ENCODE measurements around the gene SCAPER. TPM values are rescaled to one million over a fixed set of nuclear protein-coding genes. Genes with fewer than 3 reads are reported as not detected.

Gene SCAPER
- total RNA-seq, 1 donor from 2014 or later, result 20.8 TPM

DNA sequence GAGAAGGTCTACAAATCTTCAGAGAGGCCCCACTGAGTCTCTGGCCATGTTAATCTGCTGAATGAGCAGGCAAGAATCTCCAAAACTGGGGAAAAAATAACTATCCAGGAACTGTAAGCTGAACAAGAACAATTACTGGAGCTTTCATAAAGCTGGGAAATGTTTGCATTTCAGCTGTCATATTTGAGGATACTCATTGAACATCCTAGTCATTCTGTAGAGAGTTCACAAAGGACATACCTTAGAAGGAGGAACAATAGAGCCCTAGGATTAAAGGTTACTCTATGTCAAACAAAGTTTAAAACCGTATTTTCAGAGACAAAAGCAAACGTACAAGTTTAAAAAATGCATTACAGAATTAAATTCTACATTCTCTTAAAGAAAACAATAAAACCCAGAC lies 257.5 kb downstream of the SCAPER start:
- TF ChIP-seq, protein P1, sequence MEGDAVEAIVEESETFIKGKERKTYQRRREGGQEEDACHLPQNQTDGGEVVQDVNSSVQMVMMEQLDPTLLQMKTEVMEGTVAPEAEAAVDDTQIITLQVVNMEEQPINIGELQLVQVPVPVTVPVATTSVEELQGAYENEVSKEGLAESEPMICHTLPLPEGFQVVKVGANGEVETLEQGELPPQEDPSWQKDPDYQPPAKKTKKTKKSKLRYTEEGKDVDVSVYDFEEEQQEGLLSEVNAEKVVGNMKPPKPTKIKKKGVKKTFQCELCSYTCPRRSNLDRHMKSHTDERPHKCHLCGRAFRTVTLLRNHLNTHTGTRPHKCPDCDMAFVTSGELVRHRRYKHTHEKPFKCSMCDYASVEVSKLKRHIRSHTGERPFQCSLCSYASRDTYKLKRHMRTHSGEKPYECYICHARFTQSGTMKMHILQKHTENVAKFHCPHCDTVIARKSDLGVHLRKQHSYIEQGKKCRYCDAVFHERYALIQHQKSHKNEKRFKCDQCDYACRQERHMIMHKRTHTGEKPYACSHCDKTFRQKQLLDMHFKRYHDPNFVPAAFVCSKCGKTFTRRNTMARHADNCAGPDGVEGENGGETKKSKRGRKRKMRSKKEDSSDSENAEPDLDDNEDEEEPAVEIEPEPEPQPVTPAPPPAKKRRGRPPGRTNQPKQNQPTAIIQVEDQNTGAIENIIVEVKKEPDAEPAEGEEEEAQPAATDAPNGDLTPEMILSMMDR (IDR thresholded peaks at IDR 0.05; ENCODE audit: insufficient read depth, low read length, poor library complexity, severe bottlenecking), result no peak
- no peaks in the 10 kb centered on the region for H3K27me3 ChIP-seq (ENCODE audit: control insufficient read depth, insufficient read depth, low read length)
- no peak for DNase-seq (ENCODE audit: low read depth)
- H3K4me3 ChIP-seq (ENCODE audit: low read depth, low read length), result no peak overlapping the region
- H3K36me3 ChIP-seq (ENCODE audit: control insufficient read depth, insufficient read depth, low read length), result no peaks in the 10 kb centered on the region

- no peak overlapping the region for H3K4me3 ChIP-seq (ENCODE audit: low read depth, low read length)
- H3K36me3 ChIP-seq (ENCODE audit: control insufficient read depth, insufficient read depth, low read length), result no peaks in the 10 kb centered on the region
- no peaks in the 10 kb centered on the region for H3K27me3 ChIP-seq (ENCODE audit: control insufficient read depth, insufficient read depth, low read length)
- TF ChIP-seq, protein P1 (IDR thresholded peaks at IDR 0.05; ENCODE audit: insufficient read depth, low read length, poor library complexity, severe bottlenecking), result no peak
- no peak for DNase-seq (ENCODE audit: low read depth)
Observed at GRCh38 chr15:76644646-76645045, 260.5 kb downstream of the SCAPER start.

GRCh38 chr15:76642671-76643070 lies 262.5 kb downstream of the SCAPER start:
- DNase-seq (ENCODE audit: low read depth), result no peak
- Histone ChIP-seq H3K4me3 (ENCODE audit: low read depth, low read length) (no peak overlapping the region), H3K27me3 (ENCODE audit: control insufficient read depth, insufficient read depth, low read length) (no peaks in the 10 kb centered on the region), H3K36me3 (ENCODE audit: control insufficient read depth, insufficient read depth, low read length) (no peaks in the 10 kb centered on the region)
- TF ChIP-seq, protein P1 (IDR thresholded peaks at IDR 0.05; ENCODE audit: insufficient read depth, low read length, poor library complexity, severe bottlenecking), result peak; percentile 20

GRCh38 chr15:76637166-76637565 lies 268.0 kb downstream of the SCAPER start:
- H3K4me3 ChIP-seq (ENCODE audit: low read depth, low read length), result no peak overlapping the region
- no peaks in the 10 kb centered on the region for H3K27me3 ChIP-seq (ENCODE audit: control insufficient read depth, insufficient read depth, low read length)
- TF ChIP-seq, protein P1 (IDR thresholded peaks at IDR 0.05; ENCODE audit: insufficient read depth, low read length, poor library complexity, severe bottlenecking), result no peak
- no peaks in the 10 kb centered on the region for H3K36me3 ChIP-seq (ENCODE audit: control insufficient read depth, insufficient read depth, low read length)
- DNase-seq (ENCODE audit: low read depth), result no peak

- TF ChIP-seq, protein P1 (IDR thresholded peaks at IDR 0.05; ENCODE audit: insufficient read depth, low read length, poor library complexity, severe bottlenecking), result no peak
- H3K36me3 ChIP-seq (ENCODE audit: control insufficient read depth, insufficient read depth, low read length), result no peaks in the 10 kb centered on the region
Observed at GRCh38 chr15:76636059-76636458, 269.1 kb downstream of the SCAPER start.

DNA sequence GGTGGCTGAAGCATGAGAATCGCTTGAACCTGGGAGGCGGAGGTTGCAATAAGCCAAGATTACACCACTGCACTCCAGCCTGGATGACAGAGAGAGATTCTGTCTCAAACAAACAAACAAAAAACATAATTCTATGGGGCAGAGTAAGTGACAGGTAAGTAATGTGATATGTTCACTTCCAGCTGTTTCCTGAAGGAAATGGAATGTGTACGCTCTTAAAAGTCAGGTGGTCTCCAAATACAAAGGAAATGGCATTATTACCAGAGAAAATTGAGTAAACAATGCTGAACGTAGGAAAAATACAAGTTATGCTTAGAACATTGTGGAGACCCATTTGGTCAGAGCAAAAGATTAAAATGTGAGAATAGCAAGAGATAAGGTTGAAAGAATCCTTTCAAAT lies 278.5 kb downstream of the SCAPER start:
- DNase-seq (ENCODE audit: low read depth), result no peak

More at GRCh38 chr15:76636059-76636458, 269.1 kb downstream of the SCAPER start:
- H3K27me3 ChIP-seq (ENCODE audit: control insufficient read depth, insufficient read depth, low read length), result no peaks in the 10 kb centered on the region
- DNase-seq (ENCODE audit: low read depth), result no peak
- no peak overlapping the region for H3K4me3 ChIP-seq (ENCODE audit: low read depth, low read length)

More for the DNA sequence above, 278.5 kb downstream of the SCAPER start:
- TF ChIP-seq, protein P1 (IDR thresholded peaks at IDR 0.05; ENCODE audit: insufficient read depth, low read length, poor library complexity, severe bottlenecking), result no peak
- Histone ChIP-seq H3K36me3 (ENCODE audit: control insufficient read depth, insufficient read depth, low read length) (no peaks in the 10 kb centered on the region), H3K4me3 (ENCODE audit: low read depth, low read length) (no peak overlapping the region), H3K27me3 (ENCODE audit: control insufficient read depth, insufficient read depth, low read length) (no peaks in the 10 kb centered on the region)

All from kidney epithelial cell (primary cell).